HG03060 (cell line): ENCODE measurements around the gene VSNL1.

Experiments used
- ATAC-seq: cut with Tn5 transposase; IDR thresholded peaks from one replicate; pipeline ENCODE4 v1.9.1; 2021; ENCODE audit warnings: low read depth, moderate number of reproducible peaks; ENCODE audit not compliant: unreplicated experiment

Gene VSNL1

GRCh38 chr2:17606851-17607250 is 66.4 kb downstream of the VSNL1 start:
- no peak for ATAC-seq

- ATAC-seq = no peak
Observed at GRCh38 chr2:17607379-17607778, 66.9 kb downstream of the VSNL1 start.

DNA sequence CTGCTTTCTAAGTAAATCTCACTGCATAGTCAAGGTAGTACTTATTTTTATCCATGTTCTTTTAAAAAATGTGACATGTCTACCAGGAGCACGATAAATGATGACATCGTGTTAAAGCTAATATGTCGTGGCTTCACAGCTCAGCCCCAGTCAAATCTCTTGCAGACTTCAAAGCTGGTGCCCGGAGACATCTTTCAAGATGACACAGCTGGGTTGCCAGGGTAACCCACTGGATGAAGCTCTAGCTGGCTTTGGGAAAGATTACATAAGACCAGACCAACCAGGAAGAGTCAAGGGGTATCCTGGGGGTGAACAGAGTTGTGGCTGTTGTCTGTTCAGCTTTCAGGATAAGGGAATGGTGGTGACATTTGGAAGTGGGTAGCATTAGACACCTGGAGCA is 67.8 kb downstream of the VSNL1 start:
- ATAC-seq = no peak

GRCh38 chr2:17610521-17610920 is 70.0 kb downstream of the VSNL1 start:
- ATAC-seq = no peak

- ATAC-seq = no peak
Observed at GRCh38 chr2:17611036-17611435, 70.5 kb downstream of the VSNL1 start.

GRCh38 chr2:17614174-17614930 is 73.9 kb downstream of the VSNL1 start:
- no peak for ATAC-seq

- ATAC-seq = no peak
Observed at GRCh38 chr2:17615147-17615546, 74.7 kb downstream of the VSNL1 start.

DNA sequence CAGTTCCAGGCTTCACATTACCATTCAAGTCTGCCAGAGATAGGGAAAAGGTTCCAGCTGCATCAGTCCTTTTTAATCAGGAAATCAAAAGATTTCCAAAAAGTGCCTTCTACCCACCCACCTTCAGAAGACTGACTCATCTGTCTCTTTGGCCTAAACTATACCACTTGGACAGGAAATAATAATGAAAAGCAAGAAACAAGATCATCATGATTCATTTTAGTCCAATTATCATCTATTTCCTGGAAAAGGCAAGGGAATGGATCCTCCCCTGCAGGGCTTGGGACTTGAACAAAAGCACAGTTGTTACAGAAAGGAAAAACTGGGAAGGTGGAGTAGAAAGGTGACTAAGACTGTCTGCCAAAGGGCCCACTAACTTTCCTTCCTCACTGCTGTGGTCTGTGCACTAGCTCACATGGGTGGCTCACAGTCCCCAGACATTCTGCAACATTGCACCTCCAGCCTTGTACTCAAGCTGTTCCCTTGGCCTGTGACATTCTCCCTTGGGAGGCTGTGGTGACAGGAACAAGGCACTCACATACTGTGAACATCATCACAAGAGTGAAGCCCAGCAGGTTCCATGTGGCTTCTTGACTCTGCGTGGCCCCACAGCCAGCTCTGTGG is 75.3 kb downstream of the VSNL1 start:
- ATAC-seq = no peak

DNA sequence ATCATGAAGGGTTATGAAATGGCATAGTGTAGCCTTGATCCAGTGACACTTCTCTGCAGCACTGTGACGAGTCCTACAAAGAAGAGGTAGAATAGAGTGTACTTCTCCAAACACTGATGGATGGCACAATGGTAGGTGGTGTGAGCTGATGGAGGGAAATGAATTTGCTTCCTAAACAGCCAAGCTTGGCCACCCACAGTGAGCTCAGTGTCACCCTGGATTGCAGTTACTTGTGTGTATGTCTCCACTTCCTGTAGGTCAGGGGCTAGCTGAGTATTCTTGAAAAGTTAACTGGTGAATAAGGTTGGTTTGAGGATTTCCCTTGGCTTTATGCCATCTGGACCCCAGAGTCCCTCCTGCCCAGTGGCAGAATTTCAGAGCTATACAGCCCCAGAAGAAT is 75.9 kb downstream of the VSNL1 start:
- ATAC-seq = no peak

GRCh38 chr2:17617516-17617915 is 77.0 kb downstream of the VSNL1 start:
- ATAC-seq = no peak

DNA sequence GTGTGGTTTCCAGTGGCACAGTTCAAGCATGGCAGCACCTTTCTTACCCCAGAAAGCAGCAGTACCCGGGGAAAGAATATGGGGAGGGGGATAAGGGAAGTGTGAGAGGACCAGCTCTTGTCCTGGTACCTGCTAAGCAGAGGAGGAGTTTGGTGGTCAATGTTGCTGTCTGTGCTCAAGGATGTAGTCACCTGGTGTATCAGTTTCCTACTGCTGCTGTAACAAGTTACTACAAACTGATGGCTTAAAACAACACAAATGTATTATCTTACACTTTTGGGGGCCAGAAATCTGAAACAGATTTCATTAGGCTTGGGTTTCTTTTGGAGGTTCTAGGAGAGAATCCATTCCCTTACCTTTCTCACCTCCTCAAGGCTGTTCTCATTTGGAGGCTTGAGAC is 77.5 kb downstream of the VSNL1 start:
- ATAC-seq = no peak

- ATAC-seq = no peak
Observed at GRCh38 chr2:17620280-17620679, 79.8 kb downstream of the VSNL1 start.

- no peak for ATAC-seq
Observed at GRCh38 chr2:17620841-17621240, 80.3 kb downstream of the VSNL1 start.

GRCh38 chr2:17621781-17622180 is 81.3 kb downstream of the VSNL1 start:
- ATAC-seq = no peak

DNA sequence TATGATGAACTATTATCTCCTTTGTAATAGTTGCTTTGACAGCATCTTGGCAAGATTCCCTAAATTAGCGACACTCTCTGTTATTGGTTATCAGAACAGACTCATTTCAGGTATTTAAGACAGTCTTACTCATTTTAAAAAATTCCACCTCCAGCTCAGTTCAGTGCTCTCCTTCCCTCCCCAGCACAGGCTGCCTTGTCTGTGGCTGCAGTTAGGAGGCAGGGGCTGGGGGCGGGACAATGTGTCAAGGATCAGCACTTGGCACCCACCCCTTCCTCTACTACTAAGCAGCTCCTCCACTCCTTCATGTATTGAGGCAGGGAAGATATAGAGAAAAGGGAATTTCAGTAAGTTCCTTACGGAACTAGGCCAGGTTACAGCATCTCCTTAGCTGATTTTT is 85.0 kb downstream of the VSNL1 start:
- ATAC-seq = no peak

DNA sequence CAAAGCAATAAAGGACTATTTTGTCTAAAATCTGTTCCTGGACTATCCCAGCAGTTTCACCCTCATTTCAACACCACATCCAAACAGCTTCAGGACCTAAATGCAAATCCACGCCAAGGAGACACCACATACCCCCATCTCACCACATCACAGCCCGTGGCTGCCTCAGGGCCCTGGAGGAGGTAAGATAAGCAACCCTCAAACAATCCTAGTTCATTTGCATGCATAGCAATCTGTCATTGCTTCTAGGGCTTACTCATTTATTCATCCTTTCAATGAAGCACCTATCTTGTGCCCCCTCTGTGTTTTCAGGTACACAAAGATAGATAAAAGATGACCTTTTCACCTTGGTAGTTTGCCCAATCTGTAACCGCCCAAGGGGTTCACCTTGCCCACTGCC is 86.5 kb downstream of the VSNL1 start:
- no peak for ATAC-seq

GRCh38 chr2:17627434-17627833 is 86.9 kb downstream of the VSNL1 start:
- no peak for ATAC-seq

DNA sequence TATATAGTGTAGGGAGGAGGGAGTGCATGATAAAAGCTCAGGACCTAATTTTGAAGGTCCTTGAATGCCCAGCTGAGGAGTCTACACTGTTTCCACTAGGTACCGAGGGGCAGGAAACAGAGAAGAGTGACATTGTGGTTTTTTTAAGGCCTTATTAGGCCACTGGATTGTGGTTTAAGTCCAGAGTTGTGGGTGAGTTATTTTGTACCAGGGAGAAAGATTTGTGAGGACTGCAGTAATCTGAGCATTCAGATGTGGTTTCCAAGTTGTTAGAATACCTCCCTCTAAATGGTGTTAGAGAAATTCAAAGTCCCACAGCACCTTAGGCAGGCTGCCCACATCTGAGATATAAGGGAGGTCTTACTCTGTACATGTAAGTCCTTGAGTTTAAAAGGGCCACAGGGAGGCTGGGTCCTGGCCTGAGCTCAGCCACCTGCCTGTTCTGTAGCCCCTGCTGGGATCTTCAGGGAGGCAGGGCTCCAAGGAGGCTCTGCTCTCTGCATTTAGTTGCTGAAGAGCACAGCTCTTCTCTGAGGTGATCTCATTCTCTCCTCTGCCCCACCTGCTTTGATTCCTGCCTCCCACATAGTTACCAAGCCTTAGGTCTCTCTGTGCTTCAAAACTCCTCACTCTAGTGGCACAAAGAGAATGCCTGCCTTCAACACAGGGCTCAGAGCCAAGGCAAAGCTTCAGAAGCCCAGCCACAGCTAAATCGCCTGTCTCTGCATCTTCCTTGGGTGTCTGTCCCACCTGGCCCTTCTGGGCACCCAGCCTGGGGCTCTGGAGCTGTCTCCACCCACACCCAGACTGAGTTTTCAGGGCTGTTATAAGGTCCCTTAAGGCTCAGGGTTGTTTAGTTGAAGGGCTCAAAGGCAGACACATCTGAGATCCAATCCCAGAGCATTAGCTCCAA is 88.1 kb downstream of the VSNL1 start:
- ATAC-seq = no peak

- ATAC-seq = no peak
Observed at GRCh38 chr2:17630089-17630488, 89.6 kb downstream of the VSNL1 start.

- ATAC-seq = no peak
Observed at GRCh38 chr2:17634997-17635396, 94.5 kb downstream of the VSNL1 start.

- no peak for ATAC-seq
Observed at GRCh38 chr2:17636257-17636656, 95.8 kb downstream of the VSNL1 start.
